Stimulated activated CD4-positive, alpha-beta T cell treated with anti-CD3 and anti-CD28 coated beads, Interleukin-15, amount 100 ng/mL, for 48 hours (primary cell): Measurements from ENCODE around the gene NIM1K.
"Not testable (repeated sequence)": the region's sequence is repeated elsewhere in the genome, so short reads cannot be mapped to it uniquely, and the experiment has no call there.

Source experiments
- DNase-seq, 2 donors: peaks; one replicate each; pipeline ENCODE4 v3.0.0-alpha.2; 2020; ENCODE audit warnings: low read depth in 2 of 2

Gene NIM1K

GRCh38 chr5:43230707-43231106 lies 38.7 kb downstream of the NIM1K start:
- no peak for DNase-seq

- no peak for DNase-seq
Observed at GRCh38 chr5:43231977-43232376, 40.0 kb downstream of the NIM1K start.

- DNase-seq: no peak
Observed at GRCh38 chr5:43232943-43233833, 41.2 kb downstream of the NIM1K start.

GRCh38 chr5:43233946-43234345 lies 41.9 kb downstream of the NIM1K start:
- DNase-seq: no peak

GRCh38 chr5:43236653-43237355 lies 44.8 kb downstream of the NIM1K start:
- no peak for DNase-seq

GRCh38 chr5:43242196-43242595 lies 50.2 kb downstream of the NIM1K start:
- DNase-seq: no peak

- no peak for DNase-seq
Observed at GRCh38 chr5:43243270-43243669, 51.2 kb downstream of the NIM1K start.

GRCh38 chr5:43244823-43245565 lies 53.0 kb downstream of the NIM1K start:
- DNase-seq: no peak

GRCh38 chr5:43245724-43246385 lies 53.8 kb downstream of the NIM1K start:
- DNase-seq: no peak

- DNase-seq: no peak
Observed at GRCh38 chr5:43251754-43252153, 59.7 kb downstream of the NIM1K start.

- no peak for DNase-seq
Observed at GRCh38 chr5:43255704-43256103, 63.7 kb downstream of the NIM1K start.

- no peak for DNase-seq
Observed at GRCh38 chr5:43256261-43256966, 64.4 kb downstream of the NIM1K start.

GRCh38 chr5:43258116-43258515 lies 66.1 kb downstream of the NIM1K start:
- no peak for DNase-seq

- not testable (repeated sequence) for DNase-seq
Observed at GRCh38 chr5:43262269-43262668, 70.2 kb downstream of the NIM1K start.

- no peak for DNase-seq
Observed at GRCh38 chr5:43268188-43268820, 76.3 kb downstream of the NIM1K start.

- DNase-seq: no peak
Observed at GRCh38 chr5:43270645-43271044, 78.6 kb downstream of the NIM1K start.

GRCh38 chr5:43273552-43273951 lies 81.5 kb downstream of the NIM1K start:
- no peak for DNase-seq

GRCh38 chr5:43274435-43275114 lies 82.5 kb downstream of the NIM1K start:
- no peak for DNase-seq

- DNase-seq: no peak
Observed at GRCh38 chr5:43275391-43275790, 83.4 kb downstream of the NIM1K start.
